ENCODE data around the gene CD40. TPM values are rescaled to one million over a fixed set of nuclear protein-coding genes. Genes with fewer than 3 reads are reported as not detected.

Gene CD40
- polyA plus RNA-seq, 1 of the 3 experiments (the other 2 are of a cell fraction): not detected

- no peak for DNase-seq
- WGBS (ENCODE audit: low lambda C conversion rate): 52% methylated on average over 6 of the region's 7 CpGs
- TF ChIP-seq MAX (IDR thresholded peaks at IDR 0.05; ENCODE audit: low read depth) (no peak), RCOR1 (IDR thresholded peaks at IDR 0.05; ENCODE audit: low read length) (no peak), EP300 (IDR thresholded peaks at IDR 0.05; ENCODE audit: borderline replicate concordance in 1 of 2, low read depth in 1 of 2, low read length in 1 of 2) (no peak), RFX5 (IDR thresholded peaks at IDR 0.05; ENCODE audit: low read length) (no peak), EZH2phosphoT487 (IDR thresholded peaks at IDR 0.05; ENCODE audit: borderline replicate concordance, low read depth) (no peak), GABPA (IDR thresholded peaks at IDR 0.05; ENCODE audit: low read depth) (no peak), NFIC (IDR thresholded peaks at IDR 0.05; ENCODE audit: borderline replicate concordance) (no peak), PBX3 (IDR thresholded peaks at IDR 0.05) (no peak)
Observed at GRCh38 chr20:46134716-46135115, 16.6 kb downstream of the CD40 start.

GRCh38 chr20:46135856-46136633, 17.9 kb downstream of the CD40 start:
- no peak overlapping the region for H3K4me3 ChIP-seq (ENCODE audit: low read depth in 2 of 2, low read length in 1 of 2)
- POLR2A ChIA-PET: no interaction called here
- no peak for TF ChIP-seq ELF1 (IDR thresholded peaks at IDR 0.05)
- no peak for TF ChIP-seq CHD2 (IDR thresholded peaks at IDR 0.05; ENCODE audit: low read length, partially characterized antibody)
- TF ChIP-seq RAD21 (IDR thresholded peaks at IDR 0.05; ENCODE audit: low read length): no peak
- TF ChIP-seq PBX3 (IDR thresholded peaks at IDR 0.05): no peak
- TF ChIP-seq GATA2 (CRISPR knock-in tag; IDR thresholded peaks at IDR 0.05): no peak
- no peak for TF ChIP-seq RCOR1 (IDR thresholded peaks at IDR 0.05; ENCODE audit: low read length)
- no peak for TF ChIP-seq IRF3 (IDR thresholded peaks at IDR 0.05; ENCODE audit: low read depth, low read length)
- no peak for TF ChIP-seq POLR2AphosphoS5 (IDR thresholded peaks at IDR 0.05; ENCODE audit: low read depth, low read length)
- no peak for TF ChIP-seq JUND (IDR thresholded peaks at IDR 0.05)
- TF ChIP-seq EP300 (IDR thresholded peaks at IDR 0.05; ENCODE audit: borderline replicate concordance in 1 of 2, low read depth in 1 of 2, low read length in 1 of 2): no peak
- no peak for TF ChIP-seq ZBTB33 (IDR thresholded peaks at IDR 0.05; ENCODE audit: borderline replicate concordance, low read depth)
- TF ChIP-seq RFX5 (IDR thresholded peaks at IDR 0.05; ENCODE audit: low read length): no peak
- no peak for TF ChIP-seq SMC3 (IDR thresholded peaks at IDR 0.05; ENCODE audit: low read depth, low read length)
- no peak for TF ChIP-seq FOSL2 (IDR thresholded peaks at IDR 0.05; ENCODE audit: borderline replicate concordance, low read depth)

More at GRCh38 chr20:46134716-46135115, 16.6 kb downstream of the CD40 start:
- H3K27me3 ChIP-seq (ENCODE audit: insufficient read depth): peaks cover 16% of the 10 kb centered on the region; the same call in 1 of the 2 replicates
- H3K9ac ChIP-seq: no peak overlapping the region
- no peak overlapping the region for H2AFZ ChIP-seq (ENCODE audit: low read depth)
- ChIA-PET POLR2A (no interaction called here), CTCF (interaction anchor here (1.3 to 8.1 kb wide), 9 partner anchors 10 to 303 kb away, joined by 4 to 347 read pairs (median 6); no protein-coding TSS in a partner anchor)
- H3K4me3 ChIP-seq (ENCODE audit: low read depth in 2 of 2, low read length in 1 of 2): no peak overlapping the region
- no peaks in the 10 kb centered on the region for H3K79me2 ChIP-seq (ENCODE audit: insufficient read depth)
- H3K27ac ChIP-seq (ENCODE audit: low read depth in 2 of 2, low read length in 1 of 2): no peak overlapping the region
- no peaks in the 10 kb centered on the region for H3K36me3 ChIP-seq (replicated peaks in 1 of 2; ENCODE audit: control insufficient read depth in 1 of 2, insufficient read depth in 2 of 2, low read length in 1 of 2)
- H3K4me2 ChIP-seq: no peak overlapping the region
- H4K20me1 ChIP-seq (ENCODE audit: insufficient read depth): no peaks in the 10 kb centered on the region
- H3K4me1 ChIP-seq (ENCODE audit: control insufficient read depth in 1 of 2, insufficient read depth in 2 of 2, low read depth in 1 of 2, low read length in 1 of 2): peaks cover 0 to 49% of the 10 kb centered on the region in 2 experiments; a peak in 1 of 4 replicates
- no peaks in the 10 kb centered on the region for H3F3A ChIP-seq (replicated peaks; ENCODE audit: insufficient read depth)
- H3K9me3 ChIP-seq: no peaks in the 10 kb centered on the region
- no peaks in the 10 kb centered on the region for H3K9me2 ChIP-seq

More at GRCh38 chr20:46135856-46136633, 17.9 kb downstream of the CD40 start:
- Histone ChIP-seq H3K27ac (ENCODE audit: low read depth in 2 of 2, low read length in 1 of 2) (no peak overlapping the region), H3K4me2 (no peak overlapping the region), H3F3A (replicated peaks; ENCODE audit: insufficient read depth) (no peaks in the 10 kb centered on the region), H3K9me3 (no peaks in the 10 kb centered on the region), H4K20me1 (ENCODE audit: insufficient read depth) (no peaks in the 10 kb centered on the region), H3K9ac (no peak overlapping the region), H3K9me2 (no peaks in the 10 kb centered on the region), H3K27me3 (ENCODE audit: insufficient read depth) (peaks cover 17% of the 10 kb centered on the region; the same call in 1 of the 2 replicates), H2AFZ (ENCODE audit: low read depth) (no peak overlapping the region), H3K4me1 (ENCODE audit: control insufficient read depth in 1 of 2, insufficient read depth in 2 of 2, low read depth in 1 of 2, low read length in 1 of 2) (peaks cover 0 to 59% of the 10 kb centered on the region in 2 experiments; a peak in 2 of 4 replicates), H3K36me3 (replicated peaks in 1 of 2; ENCODE audit: control insufficient read depth in 1 of 2, insufficient read depth in 2 of 2, low read length in 1 of 2) (no peaks in the 10 kb centered on the region), H3K79me2 (ENCODE audit: insufficient read depth) (no peaks in the 10 kb centered on the region)
- 38% methylated on average over 12 of the region's 12 CpGs for WGBS (ENCODE audit: low lambda C conversion rate)
- CTCF ChIA-PET: interaction anchor here (1.0 to 8.0 kb wide), 10 partner anchors 7 to 302 kb away, joined by 3 to 219 read pairs (median 10); no protein-coding TSS in a partner anchor
- no peak for DNase-seq
